GM21381 (cell line): ENCODE data around the gene KCTD1.

ENCODE experiments used
- ATAC-seq: cut with Tn5 transposase; IDR thresholded peaks from one replicate; pipeline ENCODE4 v1.9.1; 2021; ENCODE audit warnings: mild to moderate bottlenecking, moderate library complexity; ENCODE audit not compliant: unreplicated experiment

KCTD1 gene

DNA sequence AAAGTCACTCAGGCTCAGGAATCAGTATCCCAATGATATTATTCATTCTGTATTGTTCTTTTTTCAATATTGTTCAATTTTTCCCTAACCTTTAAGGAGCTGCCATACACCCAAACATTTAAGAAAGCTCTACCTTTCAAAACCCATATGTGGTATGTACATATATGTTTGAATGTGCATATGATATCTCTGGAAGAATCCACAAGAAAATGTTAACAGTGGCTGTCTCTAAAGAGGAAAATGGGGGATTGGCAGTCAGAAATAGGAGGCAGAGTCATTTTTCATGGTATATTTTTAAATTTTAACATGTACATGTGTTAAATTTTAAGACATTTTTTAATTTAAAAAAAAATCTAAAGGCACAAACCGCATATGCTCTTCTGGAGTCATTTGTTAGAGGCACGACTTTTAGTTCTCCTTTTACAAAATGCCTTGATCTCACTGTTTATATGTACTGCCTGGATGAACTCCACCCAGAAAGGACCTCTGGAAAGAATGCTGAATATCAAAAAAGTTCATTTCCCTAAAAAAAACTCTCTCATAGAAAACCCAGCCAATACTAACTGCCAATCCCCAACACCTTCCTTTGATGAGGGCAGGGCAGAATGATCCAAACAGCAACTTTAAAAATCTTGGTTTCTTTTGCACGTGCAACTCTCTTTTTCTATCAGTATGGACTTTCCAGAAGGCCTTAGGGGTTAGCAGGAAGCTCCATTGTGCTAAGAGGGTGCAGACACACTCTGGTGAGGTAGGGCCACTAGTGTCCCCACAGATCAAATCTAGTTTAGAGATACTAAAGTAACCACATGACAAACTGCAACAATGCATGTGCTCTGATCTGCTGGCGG, 23.6 kb downstream of the KCTD1 start:
- no peak for ATAC-seq

- no peak for ATAC-seq
Observed at GRCh38 chr18:26524002-26524401, 24.4 kb downstream of the KCTD1 start.

DNA sequence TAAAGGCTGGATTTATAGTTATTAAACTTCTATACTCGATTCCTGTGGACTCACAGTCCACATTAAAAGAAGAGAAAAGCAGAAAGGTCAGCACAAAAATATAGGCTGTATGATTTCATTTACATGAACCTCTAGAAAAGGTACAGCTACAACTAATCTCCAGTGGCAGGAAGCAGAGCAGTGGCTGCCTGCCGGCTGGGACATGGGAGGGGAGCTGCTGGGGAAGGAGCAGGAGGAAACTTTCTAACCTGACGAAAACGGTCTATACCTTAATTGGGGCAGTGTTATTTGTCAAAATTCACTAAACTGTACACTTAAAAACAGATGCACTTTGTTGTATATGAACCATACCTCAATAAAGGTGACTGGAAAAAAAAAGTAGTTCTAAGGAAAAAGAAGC, 26.7 kb downstream of the KCTD1 start:
- ATAC-seq = no peak

DNA sequence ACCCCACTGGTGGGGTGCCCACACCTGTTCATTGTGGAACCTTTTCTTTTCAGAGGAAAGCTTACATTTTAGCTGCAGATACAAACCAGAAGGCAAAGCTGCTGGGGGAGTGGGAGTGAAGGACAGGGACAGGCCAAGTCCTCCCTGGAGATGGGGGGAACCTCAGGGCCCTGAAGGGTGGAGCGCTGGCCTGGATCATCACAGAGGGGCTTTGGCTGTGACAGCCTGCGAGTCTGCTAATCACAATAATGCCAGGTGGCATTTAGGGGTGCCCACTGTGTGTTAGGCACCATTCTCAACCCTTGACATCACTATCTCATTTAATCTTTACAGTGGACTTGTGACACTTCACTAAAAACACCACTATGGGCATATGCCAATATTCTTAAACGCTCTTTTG, 27.4 kb downstream of the KCTD1 start:
- no peak for ATAC-seq

DNA sequence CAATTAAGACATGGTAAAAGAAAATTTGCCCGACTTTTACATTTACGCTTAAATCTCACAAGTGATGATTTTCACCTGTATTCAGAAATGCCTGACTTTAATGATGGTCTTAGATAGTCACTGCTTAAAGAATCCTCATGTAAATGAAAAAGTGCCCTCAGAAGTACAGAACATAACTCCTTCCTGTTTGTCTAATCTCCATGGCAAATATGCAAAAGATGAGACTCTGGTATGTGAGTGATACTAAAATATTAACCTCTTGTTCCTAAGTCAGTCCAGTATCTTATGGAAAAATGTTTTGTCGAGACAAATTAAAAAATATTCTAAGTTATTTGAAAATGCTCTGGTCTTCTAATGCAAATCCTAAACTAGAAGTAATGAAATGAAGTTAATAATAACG, 29.2 kb downstream of the KCTD1 start:
- no peak for ATAC-seq

DNA sequence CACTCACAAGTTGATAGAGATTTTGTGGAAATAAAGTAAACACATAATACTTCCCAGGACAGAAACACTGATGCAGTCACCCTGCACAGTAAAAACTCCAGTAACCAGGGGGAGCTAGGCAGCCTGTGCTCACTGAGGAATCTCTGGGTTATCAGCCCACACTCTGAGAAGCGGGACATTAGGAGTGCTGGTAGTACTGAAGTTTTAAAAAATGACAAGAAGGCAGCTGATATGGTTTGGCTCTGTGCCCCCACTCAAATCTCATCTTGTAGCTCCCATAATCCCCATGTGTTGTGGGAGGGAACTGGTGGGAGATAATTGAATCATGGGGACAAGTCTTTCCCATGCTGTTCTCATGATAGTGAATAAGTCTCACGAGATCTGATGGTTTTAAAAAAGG, 31.4 kb downstream of the KCTD1 start:
- ATAC-seq = no peak

DNA sequence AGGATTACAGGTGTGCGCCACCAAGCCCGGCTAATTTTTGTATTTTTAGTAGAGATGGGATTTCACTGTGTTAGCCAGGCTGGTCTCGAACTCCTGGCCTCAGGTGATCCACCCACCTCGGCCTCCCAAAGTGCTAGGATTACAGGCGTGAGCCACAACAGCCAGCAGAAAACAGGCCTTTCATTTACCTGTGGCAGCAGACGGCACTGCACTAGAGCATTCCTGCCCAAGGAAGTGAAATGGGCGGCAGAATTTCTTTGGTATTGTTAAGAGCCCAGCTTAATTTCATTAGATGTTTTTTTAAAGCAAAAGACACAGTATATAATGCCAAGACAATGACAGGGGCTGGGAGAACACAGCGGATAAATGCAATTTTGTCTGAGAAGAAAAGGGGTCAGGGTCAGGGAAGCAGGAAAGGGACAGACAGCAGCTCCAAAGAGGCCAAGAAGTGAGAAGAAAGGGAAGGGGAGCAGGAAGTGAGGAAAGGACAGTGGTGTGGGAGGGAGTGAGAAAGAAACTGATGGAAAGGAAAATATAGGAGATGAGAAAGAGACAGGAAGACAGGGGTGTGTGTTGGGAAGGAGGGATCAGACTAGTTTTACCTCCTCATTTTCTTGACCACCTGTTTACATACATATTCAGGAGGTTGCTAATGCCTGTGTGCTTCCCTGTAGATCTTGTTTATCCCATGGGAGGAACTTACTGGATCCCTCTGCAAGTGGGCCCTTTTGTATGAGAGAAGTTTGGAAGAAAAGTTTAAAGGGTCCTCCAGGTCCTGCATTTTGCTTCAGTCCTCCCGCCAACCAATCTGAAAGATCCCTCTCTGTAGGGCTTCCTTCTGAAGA, 32.5 kb downstream of the KCTD1 start:
- ATAC-seq = no peak

- ATAC-seq = no peak
Observed at GRCh38 chr18:26511339-26512071, 36.8 kb downstream of the KCTD1 start.

DNA sequence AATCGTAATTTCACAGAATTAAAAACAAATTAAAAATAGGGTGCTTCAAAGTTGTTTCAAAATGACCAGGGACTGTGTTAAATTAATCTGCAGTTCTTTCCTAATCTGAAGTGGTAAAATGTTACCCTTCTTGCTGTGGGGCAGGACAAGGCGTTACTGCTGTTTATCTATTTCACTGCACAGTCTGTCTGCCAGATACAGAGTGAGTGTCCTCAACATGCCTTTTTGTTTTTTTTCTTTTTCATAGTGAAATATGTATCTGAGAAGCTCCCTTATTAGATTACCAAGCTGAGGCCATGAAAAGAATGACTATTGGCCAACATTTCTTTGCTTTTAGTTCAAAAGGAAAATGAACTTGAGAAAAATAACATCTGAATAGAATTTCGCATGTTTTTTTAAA, 38.0 kb downstream of the KCTD1 start:
- no peak for ATAC-seq

DNA sequence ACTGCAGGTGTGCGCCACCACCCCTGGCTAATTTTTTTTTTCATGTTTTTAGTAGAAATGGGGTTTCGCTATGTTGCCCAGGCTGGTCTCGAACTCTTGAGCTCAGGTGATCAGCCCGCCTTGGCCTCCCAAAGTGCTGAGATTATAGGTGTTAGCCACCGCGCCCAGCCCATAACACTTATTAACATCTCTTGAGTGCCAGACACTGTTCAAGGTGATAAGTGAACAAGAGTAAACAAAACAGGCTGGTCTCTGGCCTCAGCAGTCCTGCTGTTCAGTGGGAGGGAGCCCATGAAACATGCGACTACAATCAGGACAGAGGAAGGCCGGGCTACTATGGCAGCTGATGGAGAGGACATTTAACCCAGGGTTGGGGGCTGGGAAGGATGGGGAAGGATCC, 42.3 kb downstream of the KCTD1 start:
- no peak for ATAC-seq

- no peak for ATAC-seq
Observed at GRCh38 chr18:26504831-26505230, 43.5 kb downstream of the KCTD1 start.

GRCh38 chr18:26503382-26503781, 45.0 kb downstream of the KCTD1 start:
- no peak for ATAC-seq

GRCh38 chr18:26502823-26503222, 45.5 kb downstream of the KCTD1 start:
- ATAC-seq = no peak

GRCh38 chr18:26497866-26498265, 50.5 kb downstream of the KCTD1 start:
- no peak for ATAC-seq

GRCh38 chr18:26496528-26496927, 51.8 kb downstream of the KCTD1 start:
- no peak for ATAC-seq

DNA sequence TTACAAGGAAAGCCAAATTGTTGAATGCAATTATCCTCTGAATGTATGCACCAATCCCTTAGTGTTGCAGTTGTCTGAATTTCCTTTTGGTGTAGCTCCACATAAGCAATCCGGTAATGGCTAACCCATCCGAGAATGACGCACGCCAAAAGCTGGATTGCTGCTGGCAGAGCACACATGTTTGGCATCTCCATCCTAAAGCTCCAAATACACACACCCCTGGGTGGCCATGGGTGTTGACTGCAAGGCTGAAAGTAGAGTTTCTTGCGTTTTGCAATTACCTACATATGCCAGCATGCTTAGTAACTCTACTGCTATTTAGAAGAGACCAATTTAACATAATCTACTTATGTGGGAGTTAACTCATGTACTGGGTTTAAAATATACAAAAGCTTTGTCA, 53.1 kb downstream of the KCTD1 start:
- no peak for ATAC-seq

GRCh38 chr18:26493021-26493420, 55.3 kb downstream of the KCTD1 start:
- ATAC-seq = no peak

DNA sequence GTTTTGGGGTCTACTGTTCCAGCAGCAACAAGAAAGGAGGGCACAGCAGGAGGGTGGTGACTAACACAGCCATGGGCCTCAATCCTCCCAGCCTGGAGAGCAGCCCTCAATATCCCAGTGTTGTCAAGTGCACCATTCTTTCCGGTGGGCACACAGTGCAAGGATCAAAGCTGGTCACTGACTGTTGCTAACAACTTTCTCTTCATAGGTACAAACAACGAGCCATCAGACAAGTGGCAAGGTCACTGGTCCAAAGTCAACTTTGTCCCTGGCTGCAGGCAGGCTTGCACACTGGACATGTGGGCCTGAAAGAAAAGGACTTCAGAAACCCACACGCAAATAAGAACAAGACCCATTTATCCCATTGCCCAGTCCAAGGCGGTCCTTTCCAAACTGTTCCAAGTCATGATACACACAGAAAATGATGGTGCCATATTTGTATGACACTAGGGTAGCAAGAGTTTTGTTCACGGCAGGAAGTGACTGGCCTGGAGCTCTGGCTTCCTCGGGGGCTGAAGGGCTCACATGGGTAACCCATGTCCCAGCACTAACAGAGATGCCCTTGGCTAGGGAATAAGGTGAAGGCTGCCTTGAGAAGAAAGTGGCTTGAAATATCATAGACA, 57.0 kb downstream of the KCTD1 start:
- ATAC-seq = no peak

DNA sequence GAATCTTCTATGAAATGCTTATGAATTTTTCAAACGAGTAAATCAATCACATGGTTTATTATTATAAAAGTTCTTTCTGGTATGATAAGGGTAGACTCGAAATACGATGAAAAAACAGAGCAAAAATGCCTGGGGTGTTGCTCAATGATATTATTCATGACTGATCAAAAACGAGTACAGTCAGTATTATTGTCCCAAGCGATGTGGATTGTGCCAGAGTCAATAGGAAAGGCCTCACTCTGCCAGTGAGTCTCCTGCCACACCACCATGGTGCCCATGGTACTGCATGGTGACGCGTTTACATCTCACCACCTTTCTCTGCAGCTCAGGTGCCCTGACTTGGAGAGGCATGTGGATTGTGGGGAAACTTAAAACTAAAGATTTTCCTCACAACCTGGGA, 58.5 kb downstream of the KCTD1 start:
- ATAC-seq = no peak

DNA sequence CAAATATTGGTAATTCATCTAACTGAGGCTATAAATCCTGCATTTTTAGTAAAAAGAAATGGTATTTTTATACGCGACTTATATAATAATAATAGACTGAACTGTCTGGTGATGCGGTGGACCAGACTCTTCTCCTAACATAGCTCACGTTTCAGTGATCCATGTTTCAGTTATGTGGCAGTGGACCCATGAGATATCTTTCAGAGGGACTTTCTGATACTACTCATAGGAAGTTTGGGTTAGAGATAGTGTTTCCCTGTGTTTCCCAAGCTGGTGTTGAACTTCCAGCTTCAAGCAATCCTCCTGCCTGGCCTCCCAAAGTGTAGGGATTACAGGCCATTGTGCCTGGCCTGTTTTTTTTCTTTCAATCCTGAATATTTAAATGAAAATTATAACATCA, 59.2 kb downstream of the KCTD1 start:
- no peak for ATAC-seq

DNA sequence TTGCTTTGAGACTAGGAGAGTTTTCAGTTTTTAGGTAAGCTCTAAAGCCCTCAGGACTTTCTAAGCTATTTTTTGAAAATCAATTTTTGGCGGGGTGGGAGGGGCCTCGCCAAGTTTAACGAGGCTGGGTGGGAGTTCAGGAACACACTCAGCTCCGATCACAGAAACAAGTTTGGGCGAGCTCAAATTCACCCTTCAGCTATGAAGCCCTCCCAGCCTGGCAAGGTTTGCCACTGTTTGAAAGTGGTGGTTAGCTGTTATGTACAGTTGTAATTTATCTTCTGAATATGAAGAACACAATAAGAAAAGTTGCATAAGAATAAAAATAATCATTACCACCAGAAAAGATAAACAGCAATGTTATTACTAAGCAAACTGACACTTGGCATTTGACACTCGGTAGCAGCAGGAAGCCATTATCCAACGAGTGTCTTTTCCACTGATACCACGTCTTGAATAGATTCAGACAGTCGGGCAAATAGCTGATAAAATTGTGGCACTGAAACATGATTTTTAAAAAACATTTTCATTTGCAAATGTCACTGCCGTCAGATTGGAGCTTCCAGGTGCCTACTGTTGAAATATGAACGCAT, 59.8 kb downstream of the KCTD1 start:
- no peak for ATAC-seq
